ENCODE results near the gene KDM1B.

KDM1B gene

GRCh38 chr6:18264923-18265377 is 109.7 kb downstream of the KDM1B start:
- TF ChIP-seq, protein P1, sequence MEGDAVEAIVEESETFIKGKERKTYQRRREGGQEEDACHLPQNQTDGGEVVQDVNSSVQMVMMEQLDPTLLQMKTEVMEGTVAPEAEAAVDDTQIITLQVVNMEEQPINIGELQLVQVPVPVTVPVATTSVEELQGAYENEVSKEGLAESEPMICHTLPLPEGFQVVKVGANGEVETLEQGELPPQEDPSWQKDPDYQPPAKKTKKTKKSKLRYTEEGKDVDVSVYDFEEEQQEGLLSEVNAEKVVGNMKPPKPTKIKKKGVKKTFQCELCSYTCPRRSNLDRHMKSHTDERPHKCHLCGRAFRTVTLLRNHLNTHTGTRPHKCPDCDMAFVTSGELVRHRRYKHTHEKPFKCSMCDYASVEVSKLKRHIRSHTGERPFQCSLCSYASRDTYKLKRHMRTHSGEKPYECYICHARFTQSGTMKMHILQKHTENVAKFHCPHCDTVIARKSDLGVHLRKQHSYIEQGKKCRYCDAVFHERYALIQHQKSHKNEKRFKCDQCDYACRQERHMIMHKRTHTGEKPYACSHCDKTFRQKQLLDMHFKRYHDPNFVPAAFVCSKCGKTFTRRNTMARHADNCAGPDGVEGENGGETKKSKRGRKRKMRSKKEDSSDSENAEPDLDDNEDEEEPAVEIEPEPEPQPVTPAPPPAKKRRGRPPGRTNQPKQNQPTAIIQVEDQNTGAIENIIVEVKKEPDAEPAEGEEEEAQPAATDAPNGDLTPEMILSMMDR (IDR thresholded peaks at IDR 0.05) = no peak

- TF ChIP-seq, protein P1 (IDR thresholded peaks at IDR 0.05) = no peak
Measured at GRCh38 chr6:18265787-18266522, 110.7 kb downstream of the KDM1B start.

GRCh38 chr6:18266523-18266912 is 111.3 kb downstream of the KDM1B start:
- TF ChIP-seq, protein P1 (IDR thresholded peaks at IDR 0.05) = no peak

- TF ChIP-seq, protein P1 (IDR thresholded peaks at IDR 0.05) = no peak
Measured at GRCh38 chr6:18268066-18268465, 112.8 kb downstream of the KDM1B start.

DNA sequence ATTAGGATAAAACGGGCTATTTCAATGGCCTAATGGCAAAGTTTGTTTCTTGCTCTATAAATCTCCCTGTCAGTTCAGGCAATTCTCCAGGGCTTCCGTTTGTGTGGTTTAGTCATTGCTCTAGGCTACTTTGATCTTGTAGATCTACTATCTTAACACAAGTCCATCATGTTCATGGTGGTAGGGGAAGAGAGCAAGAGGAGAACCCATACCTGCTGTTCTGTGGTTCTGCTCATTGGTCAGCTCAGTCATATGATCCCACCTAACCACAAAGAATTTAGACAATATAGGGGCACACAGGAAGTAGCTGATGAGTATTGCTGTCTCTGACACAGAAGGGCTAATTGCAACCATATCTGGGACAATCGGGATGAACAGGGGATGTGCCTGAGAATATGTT is 114.0 kb downstream of the KDM1B start:
- TF ChIP-seq, protein P1 (IDR thresholded peaks at IDR 0.05) = no peak

GRCh38 chr6:18269717-18270116 is 114.5 kb downstream of the KDM1B start:
- TF ChIP-seq, protein P1 (IDR thresholded peaks at IDR 0.05) = no peak

- TF ChIP-seq, protein P1 (IDR thresholded peaks at IDR 0.05) = no peak
Measured at GRCh38 chr6:18270216-18270615, 115.0 kb downstream of the KDM1B start.
